Measurements from ENCODE around the gene ACTL7B. TPM values are rescaled to one million over a fixed set of nuclear protein-coding genes. Genes with fewer than 3 reads are reported as not detected.

The ACTL7B gene
- total RNA-seq, 1 donor from 2014 or later: 0.13 TPM

DNA sequence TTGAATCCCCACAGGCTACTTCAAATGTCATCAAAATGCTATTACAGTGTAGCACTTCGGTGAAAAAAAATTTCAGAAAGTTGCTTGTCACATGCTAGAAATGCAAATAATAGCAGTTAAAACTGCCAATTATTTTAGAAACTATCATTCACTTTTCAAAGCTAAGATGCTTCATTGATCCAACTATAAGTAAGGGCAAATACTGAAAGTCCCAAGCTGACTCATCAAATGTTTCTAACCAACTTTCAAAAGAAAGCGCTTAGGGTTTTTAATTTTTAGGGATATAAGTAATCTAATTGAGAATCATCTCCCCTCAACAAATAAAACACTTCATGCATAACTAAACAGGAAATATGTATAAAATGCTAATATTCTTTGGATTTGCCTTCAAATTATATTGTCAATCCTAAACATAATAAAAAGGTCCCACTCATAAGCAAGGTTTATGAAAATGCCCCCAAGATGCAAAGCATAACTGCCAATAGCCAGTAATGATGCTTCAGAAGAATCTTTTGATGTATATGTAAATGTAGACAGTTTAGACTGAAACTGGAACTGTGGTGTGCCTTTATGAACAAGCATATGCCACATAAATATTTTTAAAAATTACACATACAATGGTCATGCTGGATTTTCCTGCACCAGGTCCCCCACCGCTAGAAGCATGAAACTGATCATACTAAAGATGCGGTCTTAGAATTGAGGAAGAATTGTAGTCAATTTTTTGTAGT, 18.4 kb upstream of the ACTL7B start:
- intact Hi-C loops (cut with DNase I): no loop called here
- DNase-seq (ENCODE audit: low spot score) (no peak), ATAC-seq (no peak)

DNA sequence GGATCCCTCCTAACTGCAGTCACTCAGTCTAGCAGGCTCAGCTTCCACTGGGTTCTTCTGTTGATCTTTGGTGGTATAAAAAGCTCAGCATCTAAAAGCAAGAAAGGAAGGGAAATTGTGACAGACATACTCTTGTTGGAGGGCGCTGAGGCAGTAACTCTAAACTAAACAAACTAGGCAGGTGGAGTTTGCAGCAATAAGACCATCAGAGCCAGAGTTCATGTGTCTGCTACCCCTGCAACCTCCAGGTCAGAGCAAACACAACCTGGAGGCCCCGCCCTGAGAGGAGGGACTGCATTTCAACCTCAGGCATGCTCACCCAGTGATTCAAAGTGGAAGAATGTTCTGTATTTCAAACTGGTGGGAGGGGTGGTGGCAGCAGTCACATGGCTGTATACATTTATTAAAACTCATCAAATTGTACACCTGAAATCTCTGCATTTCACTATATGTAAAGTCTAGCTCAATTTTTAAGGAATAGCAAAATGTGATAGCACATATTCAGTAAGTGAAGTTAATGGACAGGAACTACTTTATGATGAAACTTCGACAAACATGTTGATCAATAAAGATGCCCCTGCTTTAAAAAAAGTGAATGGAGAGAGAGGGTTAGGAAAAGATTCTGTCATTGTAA, 13.4 kb upstream of the ACTL7B start:
- intact Hi-C loops (cut with DNase I): no loop called here
- DNase-seq (ENCODE audit: low spot score) (no peak), ATAC-seq (no peak)

DNA sequence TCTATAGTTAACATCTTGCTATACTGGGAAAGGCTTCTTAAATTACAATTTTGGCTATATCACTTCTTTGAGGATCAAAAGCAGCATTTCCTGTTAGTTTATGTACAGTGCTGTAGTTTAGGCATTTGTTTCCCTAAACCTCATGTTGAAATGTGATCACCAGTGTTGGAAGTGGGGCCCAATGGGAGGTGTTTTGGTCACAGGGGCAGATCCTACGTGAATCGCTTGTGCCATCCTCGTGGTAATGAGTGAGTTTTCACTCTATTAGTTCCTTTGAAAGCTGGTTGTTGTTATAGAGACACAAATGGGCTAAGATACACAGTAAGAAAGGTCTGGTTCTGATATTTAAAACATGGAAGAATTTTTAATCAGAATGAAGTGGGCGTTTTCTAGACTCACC, 12.0 kb upstream of the ACTL7B start:
- intact Hi-C loops (cut with DNase I): no loop called here
- ATAC-seq (no peak), DNase-seq (ENCODE audit: low spot score) (no peak)

DNA sequence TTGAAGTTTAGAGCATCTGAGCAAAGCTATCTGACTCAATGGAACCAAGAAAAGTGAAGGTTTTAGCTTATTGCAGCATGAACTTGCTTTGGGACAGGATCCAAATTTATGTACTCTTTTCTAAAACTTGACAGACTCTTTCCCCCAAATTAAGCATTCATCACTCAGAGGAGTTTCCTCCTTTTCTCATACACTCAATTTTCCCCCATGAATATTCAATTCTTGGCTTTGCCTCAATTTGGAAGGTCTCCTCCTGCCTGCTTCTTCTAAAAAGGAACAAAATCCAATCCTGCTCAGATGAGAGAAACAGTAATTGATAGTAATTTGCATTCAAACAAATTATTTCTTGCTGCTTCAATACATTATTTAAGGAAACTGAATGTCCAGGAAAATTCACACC, 11.3 kb upstream of the ACTL7B start:
- ATAC-seq (no peak), DNase-seq (ENCODE audit: low spot score) (no peak)
- intact Hi-C loops (cut with DNase I): no loop called here

DNA sequence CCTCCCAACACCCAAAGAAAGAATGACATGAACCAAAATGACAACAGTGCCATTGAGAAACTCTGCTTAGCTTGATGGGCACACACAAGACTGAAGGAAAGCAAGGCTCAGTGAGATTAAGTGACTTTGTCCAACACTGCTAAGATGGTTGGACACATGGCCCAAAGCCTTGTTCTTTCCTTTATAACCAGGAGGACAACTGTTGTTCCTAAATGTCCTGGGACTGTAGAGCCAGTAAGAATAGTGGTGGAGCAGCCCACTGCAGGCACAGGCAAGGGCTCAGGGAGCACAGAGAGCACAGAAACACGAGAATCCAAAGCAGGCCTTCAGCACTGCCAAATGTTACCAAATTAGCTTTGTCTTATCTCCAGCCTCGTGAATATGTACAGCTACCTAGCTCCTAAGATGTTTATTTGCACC, 10.2 kb upstream of the ACTL7B start:
- ATAC-seq: no peak
- intact Hi-C loops (cut with DNase I): no loop called here

DNA sequence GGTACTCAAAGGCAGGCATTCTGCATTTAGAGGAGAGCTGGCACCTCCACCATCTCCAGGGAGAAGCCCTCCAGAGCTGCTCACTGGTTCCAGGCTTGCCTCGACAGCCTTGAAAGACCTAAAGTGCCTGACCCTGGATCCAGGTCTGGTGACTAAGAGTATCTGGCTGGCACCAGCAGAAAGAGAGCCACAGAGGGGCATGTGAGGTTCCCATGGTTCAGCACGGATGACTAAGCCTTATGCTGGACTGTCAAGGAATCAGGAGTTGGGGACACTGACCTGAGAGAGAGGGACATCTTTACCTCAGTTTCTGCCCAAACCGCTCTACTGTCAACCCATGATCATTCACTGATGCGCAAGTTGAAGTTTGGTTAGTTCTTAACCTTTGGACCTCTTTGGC, 9.3 kb upstream of the ACTL7B start:
- no peak for DNase-seq (ENCODE audit: low spot score)
- ATAC-seq: no peak

More for the DNA sequence above, 10.2 kb upstream of the ACTL7B start:
- no peak for DNase-seq (ENCODE audit: low spot score)

DNA sequence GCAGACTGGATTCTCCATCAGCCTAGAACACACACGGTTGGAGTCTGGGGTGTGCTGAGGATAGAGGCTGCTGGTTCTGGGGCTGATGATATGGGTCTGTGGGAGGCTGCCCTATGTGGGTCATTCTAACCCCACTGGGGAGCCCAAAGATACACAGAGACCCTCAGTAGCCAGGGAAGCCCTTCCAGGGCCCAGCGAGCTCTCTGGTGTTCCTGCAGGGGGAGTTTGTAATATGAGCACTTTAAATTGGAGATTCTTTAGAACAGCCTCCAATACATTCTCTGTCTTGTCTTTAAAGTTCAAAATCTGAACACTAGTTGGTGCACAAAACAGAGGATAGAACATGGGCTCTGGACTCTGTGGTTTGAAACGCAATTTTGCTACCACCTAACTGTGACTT, 8.7 kb upstream of the ACTL7B start:
- ATAC-seq: no peak
- intact Hi-C loops (cut with DNase I): no loop called here
- no peak for DNase-seq (ENCODE audit: low spot score)

More for the DNA sequence above, 9.3 kb upstream of the ACTL7B start:
- intact Hi-C loops (cut with DNase I): no loop called here

DNA sequence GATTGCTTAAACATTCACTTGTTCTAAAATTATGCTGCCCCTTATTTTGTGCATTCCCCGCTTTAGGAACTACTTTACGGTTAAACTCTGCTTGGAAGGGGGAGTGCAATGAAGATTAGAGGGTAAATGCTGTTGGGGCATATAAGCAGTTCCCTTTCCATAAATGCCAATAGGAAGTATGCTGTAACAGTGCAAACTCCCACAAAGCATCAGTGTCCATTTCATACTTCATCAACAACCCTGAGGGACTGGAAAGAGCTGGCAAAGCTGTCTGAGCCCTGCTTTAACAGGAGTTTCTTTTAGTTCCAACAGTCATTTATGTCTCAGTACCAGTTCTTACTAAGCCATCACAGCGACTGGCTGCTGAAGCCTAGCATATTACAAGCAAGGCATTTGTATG, 8.1 kb upstream of the ACTL7B start:
- intact Hi-C loops (cut with DNase I): no loop called here
- DNase-seq (ENCODE audit: low spot score): no peak
- ATAC-seq: no peak

DNA sequence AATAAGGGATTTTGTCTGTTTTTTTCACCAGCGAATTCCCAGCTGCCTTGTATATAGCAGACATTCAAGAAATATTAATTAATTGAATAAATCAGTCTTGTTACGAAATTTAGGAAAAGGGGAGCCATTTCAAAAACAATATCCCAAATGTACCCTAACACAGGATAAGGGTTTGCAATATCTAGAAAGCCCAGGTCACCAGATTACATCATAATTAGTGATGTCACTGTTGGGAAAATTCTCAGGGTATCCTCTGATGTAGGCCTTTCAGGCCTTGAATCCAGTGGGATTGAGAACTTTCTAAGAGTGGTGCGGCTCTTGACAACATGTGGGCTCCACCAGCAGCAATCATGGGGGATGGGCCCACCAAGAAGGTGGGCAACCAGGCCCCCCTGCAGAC, 6.2 kb upstream of the ACTL7B start, which contains the start of gene ACTL7A:
Gene ACTL7A (plus strand): TSS at position 270 of the 400 bp plus-strand sequence. CDS start 57 bp downstream, at position 327.
- intact Hi-C loops (cut with DNase I): no loop called here
- ATAC-seq (no peak), DNase-seq (ENCODE audit: low spot score) (no peak)

DNA sequence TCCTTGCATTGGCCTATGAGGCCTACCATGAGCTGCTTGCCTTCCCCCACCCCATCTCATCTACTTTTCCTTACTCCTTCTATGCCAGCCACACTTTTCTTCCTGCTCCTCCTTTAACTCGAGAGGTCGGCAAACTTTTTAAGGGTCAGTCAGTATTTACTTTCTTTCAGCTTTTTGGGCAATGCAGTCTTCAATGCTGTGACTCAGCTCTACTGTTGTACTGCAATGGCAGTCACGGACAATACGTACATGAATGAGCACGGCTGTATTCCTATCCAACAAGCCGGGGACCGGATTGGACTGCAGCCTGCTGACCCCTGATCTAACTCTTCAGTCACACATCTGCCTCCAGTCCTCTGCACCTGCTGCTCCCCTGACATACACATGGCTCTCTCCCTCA, 5.7 kb upstream of the ACTL7B start:
- no peak for ATAC-seq
- no peak for DNase-seq (ENCODE audit: low spot score)
- intact Hi-C loops (cut with DNase I): no loop called here

DNA sequence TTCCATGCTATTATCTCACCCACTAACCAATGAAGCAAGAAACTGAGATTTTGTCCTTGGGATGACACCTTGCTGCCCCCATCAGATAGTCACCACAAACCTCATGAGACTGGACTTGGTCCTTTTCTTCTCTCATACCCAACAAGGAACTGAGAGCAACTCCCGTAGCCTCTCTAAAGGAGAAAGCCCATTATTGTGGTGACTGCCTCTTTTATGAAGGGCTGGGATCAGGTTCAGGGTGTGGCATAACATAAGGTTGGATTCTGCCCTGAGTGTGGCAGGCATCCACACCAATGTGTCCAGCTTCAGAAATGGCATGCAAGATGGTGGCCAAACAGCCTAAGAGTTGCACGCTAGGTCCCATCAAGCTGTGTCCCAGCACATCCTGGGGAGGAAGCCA, 5.0 kb upstream of the ACTL7B start:
- intact Hi-C loops (cut with DNase I): no loop called here
- no peak for DNase-seq (ENCODE audit: low spot score)
- no peak for ATAC-seq

DNA sequence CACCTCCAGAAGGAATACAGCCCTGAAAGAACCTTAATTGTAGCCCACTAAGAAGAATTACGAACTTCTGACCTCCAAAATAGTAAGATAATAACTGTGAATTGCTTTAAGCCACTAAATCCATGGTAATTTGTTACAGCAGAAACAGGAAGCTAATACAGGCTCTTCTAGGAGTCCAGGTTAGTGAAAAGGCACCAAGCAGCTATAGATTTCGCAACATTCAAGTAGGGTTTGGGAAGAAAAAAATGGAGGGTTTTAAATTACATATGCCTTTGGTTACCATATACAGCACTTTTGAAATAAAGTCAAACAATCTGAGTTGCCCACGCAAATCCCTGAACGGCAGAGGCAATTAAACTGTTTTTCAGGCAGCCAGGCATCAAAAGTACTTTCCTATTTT, 4.6 kb upstream of the ACTL7B start:
- ATAC-seq: no peak
- no peak for DNase-seq (ENCODE audit: low spot score)
- intact Hi-C loops (cut with DNase I): no loop called here

DNA sequence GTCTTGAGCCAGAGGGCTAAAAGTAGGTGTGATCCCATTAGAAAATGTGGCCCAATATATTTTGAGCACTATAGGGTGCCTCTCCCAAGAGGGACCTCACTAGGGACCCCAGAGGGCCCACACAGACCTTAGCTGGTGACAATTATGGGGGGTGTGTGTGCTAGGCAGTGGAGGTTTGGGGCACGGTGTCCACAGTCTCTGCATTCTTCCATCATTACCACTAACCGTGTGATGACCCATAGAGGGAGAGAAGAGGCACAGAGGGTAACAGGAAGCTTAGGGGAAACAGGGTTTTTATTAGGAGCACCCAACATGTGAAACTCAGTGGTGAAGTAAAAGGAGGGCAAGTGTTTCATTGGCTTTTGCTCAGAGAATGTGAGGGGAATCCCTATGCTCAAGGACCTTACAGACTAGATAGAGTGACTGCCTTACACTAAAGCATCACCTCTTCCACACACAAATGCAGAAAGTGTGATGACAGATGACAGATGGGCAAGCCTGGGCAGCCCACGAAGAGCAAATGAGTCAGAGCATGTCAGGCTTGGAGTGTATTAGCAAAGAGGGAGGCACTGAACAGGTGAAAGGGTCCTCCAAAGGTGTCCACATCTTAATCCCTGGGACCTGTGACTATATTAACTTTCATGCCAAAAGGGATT, 3.8 kb upstream of the ACTL7B start:
- DNase-seq (ENCODE audit: low spot score): no peak
- no peak for ATAC-seq
- intact Hi-C loops (cut with DNase I): no loop called here

DNA sequence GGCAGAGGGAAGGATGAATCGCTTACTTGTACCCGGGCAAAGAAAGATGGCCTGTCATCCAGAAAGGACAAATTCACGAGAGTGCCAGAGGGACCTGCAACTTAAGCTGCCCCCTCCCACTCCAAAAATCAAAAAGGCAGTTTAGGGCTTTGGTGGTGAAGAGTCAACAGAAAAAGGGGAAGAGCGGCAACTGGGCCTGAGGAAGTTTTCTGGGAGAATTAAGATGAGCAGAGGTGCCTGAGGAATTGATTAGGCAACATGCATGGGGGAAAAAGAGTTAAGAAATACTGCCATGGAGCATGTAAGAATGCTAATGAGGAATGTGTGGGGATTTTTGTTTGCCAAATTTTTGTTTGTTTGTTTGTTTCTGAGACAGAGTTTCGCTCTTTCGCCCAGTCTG, 1.8 kb upstream of the ACTL7B start:
- ATAC-seq (no peak), DNase-seq (ENCODE audit: low spot score) (no peak)
- intact Hi-C loops (cut with DNase I): no loop called here

DNA sequence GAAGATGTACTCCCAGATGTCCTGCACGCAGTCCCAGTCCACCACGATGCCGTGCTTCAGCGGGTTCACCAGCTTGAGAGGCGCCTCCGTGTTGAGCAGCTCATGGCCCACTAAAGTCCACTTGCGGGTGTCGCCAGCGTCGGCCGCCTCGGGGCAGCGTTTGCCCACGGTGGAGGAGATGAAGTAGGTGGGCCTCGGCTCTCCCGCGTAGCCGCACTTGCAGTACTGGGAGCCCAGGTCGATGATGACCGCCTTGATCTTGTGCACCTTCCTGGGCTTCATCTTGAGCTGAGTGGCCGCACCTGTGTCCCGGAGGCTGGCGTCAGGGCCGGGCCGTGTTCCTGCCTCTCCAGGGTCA, 278 bp downstream of the ACTL7B start:
- intact Hi-C loops (cut with DNase I): no loop called here
- DNase-seq (ENCODE audit: low spot score) (no peak), ATAC-seq (peak; percentile 10)

DNA sequence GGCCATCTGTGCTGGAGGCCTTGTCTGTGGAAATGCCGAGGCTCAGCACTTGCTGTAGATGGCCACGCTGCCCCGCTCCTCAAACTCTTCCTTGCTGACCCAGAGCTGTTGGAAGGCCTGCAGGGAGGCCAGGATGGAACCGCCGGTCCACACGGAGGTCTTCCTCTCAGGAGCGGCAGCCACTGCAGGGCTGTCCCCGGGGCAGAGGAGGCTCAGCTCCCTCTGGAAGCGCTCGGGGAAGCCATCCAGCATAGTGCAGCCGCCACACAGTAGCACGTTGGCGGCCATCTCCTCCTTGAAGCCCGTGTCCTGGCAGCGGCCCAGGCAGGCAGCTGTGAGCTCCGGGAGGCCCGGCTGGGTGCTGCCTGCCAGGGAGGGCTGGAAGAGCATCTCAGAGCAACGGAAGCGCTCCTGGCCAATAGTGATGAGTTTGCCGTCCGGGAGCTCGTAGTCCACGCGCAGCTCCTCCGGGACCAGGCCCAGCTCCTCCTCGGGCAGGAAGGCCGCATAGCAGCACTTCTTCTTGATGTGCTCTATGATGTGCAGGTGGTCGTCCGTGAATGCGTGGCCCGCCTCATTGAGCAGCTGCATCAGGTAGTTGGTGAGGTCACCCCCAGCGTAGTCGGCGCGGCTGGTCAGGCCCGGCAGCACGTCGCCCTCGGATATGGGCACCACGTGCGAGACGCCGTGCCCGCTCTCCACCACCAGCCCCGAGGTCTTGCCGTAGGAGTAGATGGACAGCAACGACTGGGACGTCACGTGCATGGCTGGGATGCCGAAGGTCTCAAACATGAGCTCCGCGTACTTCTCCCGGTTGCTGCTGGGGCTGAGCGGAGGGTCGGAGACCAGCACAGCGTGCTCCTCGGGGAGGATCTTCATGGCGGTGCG, 901 bp downstream of the ACTL7B start:
- DNase-seq (ENCODE audit: low spot score) (no peak), ATAC-seq (no peak)
- intact Hi-C loops (cut with DNase I): no loop called here

DNA sequence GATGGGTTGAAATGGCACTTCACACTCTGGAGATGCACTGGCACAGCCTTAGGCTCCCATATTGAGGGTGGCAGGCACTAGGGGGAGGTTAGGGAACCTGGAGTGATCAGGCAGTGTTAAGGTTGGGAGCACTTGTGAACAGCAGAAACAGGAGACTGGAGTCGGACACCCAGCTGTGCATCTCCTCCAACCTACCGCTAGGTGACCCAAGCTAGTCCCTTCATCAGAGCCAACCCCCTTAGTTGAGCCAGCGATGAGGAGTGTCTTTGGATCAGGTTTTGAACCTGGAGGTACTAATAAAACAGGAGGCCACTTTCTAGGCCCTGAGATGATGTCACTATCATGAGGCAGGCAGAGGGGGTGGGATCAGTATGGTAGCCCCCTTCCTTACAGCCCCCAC, 1.7 kb downstream of the ACTL7B start:
- intact Hi-C loops (cut with DNase I): no loop called here
- ATAC-seq: no peak

DNA sequence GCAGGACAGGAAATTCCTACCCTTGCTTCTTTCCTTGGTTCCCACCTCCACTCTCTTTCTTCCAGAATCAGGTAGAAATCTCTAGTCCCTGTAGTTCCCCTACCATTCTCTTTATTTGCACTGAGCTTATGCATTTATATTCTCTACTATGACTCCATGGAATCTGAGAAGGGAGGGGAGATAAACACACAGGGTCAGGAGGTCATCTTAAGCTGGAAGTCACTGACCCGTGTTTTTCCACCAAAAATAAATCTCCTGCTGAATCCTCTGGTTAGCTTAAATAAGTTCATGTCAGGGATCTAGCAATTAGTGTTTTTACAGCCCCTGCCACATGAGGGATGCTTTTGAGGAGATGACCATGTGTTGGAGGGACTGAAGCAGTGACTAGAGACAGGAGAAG, 3.7 kb downstream of the ACTL7B start:
- DNase-seq (ENCODE audit: low spot score) (no peak), ATAC-seq (no peak)
- intact Hi-C loops (cut with DNase I): no loop called here

More for the DNA sequence above, 1.7 kb downstream of the ACTL7B start:
- no peak for DNase-seq (ENCODE audit: low spot score)

DNA sequence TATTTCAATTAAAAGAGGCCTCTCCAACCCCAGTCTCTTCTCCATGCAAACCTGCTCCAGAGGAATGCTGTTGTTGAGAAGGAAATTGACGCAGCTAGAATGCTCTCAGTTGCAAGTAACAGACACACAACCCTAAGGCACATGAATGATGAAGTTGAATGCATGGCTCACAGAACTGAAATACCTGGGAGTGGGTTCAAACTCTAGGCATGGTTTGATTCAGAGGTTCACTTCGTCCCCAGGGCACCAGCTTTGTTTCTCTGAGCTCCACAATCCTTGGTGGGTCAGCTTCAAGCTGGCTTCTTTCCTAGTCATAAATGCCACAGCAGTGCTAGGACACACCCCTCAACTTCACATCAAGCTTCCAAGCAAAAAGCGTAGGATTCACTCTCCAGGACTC, 4.6 kb downstream of the ACTL7B start:
- DNase-seq (ENCODE audit: low spot score): no peak
- ATAC-seq: no peak
- intact Hi-C loops (cut with DNase I): no loop called here
